Effector CD8-positive, alpha-beta T cell (primary cell): ENCODE measurements around the gene BCL3.
A peak's percentile ranks its signal among the peaks of the same experiment; 100 is the strongest.

Experiments
- DNase-seq: peaks from one replicate; lab custom pipeline; 2025; lab: John Stamatoyannopoulos, UW

Gene BCL3

DNA sequence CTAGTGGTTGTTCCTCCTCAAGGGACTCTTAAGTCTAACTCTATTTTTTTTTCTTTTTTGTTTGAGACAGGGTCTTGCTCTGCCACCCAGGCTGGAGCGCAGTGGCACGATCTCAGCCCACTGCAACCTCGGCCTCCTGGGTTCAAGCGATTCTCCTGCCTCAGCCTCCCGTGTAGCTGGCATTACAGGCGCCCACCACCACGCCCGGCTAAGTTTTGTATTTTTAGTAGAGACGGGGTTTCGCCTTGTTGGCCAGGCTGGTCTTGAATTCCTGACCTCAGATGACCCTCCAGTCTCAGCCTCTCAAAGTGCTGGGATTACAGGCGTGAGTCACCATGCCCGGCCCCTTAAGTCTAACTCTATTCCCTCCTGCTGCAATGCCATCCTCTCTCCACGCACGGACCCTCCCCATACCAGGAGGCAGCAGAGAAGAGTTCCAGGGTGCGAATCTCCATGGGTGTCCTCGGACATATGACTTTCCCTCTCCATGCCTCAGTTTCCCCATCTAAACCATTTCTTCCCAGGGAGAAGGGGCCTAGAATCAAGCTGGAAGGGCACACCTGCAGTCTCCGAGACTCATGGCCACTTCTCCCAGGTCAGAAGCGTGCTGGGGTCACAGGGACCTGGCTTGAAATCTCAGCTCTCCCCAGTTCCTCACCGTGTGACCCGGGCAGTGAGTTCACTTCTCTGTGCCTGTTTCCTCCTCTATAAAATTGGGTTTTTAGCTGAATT, 6.0 kb upstream of the BCL3 start:
- no peak for DNase-seq

DNA sequence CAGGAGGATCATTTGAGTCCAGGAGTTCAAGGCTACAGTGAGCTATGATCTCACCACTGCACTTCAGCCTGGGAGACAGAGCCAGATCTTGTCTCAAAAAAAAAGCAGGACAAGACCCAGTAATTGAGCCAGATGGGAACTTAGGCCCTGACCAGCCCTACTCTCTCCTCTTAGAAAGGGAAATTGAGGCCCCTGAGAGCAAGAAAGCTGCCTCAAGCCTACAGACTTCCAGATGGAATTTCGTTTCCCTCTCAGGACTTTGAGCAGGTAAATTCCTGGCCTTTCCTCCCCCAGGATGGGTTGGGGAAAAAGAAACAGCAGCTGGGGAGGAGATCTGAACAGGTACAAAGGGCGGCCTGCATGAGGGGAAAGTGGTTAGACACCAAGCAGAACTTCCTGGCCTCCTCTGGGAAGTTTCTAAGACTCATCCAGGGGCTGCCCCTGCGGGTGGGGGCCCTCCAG, 3.6 kb upstream of the BCL3 start:
- DNase-seq, result no peak

DNA sequence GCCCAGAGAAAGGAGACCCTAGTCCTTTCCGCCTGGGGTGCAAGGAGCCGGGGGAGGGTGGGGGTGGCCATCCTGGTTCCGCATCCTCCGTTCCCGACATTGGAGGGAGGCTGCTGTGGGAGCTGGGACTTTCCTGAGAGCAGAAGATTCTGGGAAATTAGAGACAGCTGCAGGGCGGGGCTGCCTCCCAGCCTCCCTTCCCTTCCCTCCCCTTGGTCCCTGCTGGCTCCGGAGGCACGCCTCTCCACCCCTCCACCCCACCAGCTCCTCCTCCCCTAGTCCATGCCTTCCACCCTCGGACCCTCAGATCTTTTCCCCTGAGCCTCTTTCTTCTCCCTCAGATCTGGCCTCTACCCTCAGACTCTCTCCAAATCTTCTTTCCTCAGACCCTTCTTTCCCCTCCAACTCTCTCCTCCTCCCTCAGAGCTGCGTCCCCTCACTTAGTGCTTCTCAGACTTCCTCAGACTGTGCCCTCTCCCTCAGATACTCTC, 3.1 kb upstream of the BCL3 start:
- DNase-seq, result no peak

DNA sequence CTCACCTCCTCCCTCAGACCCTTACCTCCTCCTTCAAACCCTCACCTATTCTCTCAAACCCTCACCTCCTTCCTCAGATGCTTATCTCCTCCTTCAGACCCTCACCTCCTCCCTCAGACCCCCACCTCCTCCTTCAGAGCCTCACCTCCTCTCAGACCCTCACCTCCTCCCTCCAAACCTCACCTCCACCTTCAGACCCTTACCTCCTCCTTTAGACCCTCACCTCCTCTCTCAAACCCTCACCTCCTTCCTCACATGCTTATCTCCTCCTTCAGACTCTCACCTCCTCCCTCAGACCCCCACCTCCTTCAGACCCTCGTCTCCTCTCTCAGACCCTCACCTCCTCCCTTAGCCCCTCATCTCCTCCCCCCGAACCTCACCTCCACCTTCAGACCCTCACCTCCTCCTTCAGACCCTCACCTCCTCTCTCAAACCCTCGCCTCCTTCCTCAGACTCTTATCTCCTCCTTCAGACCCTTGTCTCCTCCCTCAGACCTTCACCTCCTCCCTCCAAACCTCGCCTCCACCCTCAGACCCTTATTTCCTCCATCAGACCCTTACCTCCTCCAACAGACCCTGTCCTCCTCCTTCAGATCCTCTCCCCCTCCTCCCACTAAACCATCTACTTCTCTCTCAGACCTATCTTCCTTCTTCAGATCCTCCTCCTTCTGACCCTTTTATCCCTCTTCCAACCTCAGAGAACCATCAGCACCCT, 2.5 kb upstream of the BCL3 start:
- DNase-seq, result no peak

DNA sequence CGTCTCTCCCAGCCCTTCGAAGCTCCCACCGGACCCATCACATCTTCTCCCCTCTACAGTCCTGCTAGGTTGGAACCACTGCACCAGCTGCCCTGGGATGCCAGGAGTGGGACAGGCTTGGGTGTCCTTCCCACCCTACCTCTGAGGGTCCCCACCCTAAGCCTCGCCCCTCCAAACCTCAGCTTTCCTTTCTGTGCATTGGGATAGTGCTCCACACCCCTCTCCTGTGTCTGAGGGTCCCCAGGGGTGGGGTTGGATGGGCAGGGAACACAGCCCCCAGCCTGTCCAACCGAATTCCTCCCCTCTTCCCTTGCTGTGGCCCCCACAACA, 1.9 kb upstream of the BCL3 start:
- no peak for DNase-seq

DNA sequence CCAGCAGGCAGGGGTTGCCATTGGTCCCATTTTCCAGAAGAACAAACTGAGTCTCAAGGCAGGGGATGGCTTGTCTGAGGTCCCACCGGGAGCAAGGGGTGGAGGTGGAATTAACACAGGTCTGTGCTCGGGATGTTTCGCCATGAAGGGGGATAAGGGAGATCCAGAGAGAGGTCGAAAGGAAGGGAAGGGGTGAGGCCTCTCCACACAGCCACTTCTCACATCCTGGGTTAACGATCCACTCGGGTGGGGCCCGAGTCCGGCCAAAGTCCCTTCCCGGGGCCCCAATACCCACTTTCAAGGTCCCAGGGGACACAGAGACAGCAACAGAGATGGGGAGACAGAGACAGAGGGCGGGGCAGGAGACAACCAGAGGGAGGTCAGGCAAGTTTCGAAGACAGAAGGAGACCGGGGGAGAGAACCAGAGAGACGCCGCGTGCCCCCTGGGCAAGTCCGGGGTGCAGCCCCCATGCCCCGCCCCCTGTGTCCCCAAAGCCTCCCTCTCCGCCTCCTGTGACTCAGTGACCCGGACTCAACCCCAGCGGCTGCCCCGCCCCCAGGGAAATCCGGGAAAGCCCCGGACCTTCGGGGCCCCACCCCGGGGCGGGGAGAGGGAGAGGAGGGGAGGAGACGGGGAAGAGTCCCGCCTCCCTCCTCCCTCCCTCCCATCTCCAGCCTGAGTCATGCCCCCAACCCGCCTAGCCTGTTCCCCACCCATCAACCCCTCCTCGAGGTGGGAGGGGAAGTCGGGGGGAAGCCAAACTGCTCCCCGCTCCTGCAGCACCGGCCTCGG, 1.4 kb upstream of the BCL3 start:
- peak; percentile 89 for DNase-seq

DNA sequence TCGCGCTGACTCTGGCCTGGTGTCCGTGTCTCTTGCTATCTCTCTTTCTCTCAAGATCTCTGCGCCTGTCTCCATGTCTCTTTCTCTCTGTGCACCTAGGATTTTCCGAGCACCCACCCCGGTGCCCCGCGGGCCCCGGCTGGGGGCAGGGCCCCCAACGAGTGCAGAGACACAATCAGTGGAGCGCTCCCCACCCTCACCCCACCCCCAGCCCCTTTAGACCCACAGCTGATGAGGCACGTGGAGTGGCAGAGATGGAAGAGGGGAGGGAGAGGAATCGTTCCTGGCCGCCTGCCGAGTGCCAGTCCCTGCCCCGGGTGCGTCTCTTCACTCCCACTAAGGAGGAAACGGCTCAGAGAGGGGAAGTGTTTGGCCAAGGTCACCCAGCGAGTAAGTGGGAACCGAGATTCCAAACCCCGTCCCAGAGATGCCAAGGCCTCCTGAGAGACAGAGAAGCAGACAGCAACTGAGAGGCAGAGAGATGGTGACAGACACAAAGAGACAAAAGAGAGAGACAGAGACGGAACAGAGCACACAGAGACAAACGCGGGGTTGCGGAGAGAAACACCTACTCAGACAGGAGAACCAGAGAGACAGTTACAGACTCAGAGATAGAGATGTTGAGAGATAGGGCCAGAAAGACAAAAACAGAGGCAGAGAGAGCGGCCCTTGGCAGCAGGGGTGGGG, 626 bp upstream of the BCL3 start:
- no peak for DNase-seq

DNA sequence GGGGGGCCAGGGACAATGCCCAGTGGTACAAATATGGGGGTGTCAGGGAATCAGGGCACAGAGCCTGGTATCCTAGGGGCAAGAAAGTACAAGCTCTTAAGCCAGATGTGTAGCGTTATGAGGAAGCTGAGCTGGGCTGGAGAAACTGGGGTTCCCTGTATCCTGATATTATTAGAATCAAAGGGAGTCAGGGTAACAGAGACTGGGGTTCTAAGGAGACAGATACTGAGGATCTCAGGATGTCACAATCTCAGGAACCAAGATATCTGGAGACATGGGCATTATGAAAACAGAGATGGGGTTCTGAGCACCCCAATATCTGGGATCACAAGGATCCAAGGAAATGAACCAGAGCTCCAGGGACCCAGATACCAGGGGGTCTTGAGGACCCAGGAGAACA, 784 bp downstream of the BCL3 start:
- no peak for DNase-seq

DNA sequence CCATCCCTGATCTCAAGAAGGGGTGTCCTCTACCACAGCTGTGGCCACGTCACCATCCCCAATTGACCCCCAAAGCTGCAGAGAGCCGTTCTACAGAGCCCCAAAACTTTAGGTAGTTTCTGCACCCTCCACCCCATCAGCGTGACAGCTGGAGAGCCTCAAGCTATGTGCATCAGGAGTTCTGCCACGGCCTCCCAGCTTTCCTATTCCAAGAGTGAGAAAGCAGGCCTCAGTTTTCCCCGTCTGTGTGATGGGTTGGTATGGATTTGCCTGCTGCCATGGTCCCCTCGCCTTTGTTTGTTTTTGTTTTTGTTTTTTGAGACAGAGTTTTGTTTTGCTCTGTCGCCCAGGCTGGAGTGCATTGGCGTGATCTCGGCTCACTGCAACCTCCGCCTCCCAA, 1.5 kb downstream of the BCL3 start:
- no peak for DNase-seq

DNA sequence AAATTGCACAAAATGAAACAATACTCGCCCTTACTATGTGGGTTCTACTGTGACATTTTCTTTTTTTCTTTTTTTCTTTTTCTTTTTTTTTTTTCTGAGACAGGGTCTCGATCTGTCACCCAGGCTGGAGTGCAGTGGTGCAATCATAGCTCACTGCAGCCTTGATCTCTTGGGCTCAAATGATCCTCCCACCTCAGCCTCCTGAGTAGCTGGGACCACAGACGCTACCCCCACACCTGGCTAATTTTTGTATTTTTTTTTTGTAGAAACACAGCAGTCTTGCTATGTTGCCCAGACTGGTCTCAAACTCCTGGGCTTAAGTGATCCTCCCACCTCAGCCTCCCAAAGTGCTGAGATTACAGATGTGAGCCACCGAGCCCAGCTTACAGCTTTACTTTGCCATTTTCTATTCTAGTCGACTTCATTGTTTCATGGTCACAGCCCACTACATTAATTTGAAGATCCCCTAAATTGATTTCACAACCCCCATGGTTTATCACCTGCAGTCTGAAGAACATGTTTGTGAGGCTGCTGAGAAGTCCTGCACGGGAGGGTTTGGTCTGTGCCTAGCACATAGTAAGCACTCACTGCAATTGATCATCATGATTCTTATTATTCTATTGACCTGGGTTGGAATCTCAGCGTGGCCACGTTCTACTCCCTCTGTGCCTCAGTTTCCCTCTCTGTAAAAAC, 3.8 kb downstream of the BCL3 start:
- no peak for DNase-seq

DNA sequence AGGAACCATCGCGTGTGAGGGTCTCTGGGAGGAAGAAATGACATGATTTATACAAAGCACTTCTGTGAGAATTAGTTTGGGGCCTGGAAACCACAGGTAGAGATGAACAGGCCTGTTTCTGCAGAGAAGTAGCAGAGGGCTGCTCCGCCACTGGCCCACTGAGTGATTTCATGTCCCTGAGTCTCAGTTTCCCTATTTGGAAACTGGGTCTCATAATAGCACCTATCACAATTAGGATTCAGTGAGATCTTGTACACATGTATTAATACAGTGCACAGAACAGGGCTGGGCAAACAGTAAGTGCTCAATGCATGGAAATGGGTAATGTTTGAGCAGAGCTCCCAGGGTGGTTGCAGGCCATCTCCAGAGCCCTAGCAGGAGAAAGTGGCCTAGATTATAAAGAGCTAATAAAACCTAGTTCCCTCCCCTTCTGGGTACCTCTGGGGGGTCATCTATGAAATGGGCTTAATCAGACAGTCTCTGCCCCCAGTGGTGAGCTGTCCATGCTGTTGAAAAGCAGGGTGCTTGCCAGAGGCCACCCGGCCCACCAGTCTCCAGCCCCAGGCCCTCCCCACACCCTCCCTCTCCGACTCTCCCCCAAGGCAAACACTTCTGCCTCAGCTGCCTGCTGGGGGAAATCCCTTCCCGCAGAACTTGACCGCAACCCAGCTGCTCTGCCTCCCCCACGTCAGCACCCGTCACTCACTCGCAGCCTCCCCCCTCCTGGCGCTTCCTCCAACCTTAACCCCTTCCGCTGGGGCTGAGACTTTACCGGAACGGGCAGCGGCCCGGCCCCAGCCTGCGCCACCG, 4.5 kb downstream of the BCL3 start:
- DNase-seq, result peak; percentile 86

DNA sequence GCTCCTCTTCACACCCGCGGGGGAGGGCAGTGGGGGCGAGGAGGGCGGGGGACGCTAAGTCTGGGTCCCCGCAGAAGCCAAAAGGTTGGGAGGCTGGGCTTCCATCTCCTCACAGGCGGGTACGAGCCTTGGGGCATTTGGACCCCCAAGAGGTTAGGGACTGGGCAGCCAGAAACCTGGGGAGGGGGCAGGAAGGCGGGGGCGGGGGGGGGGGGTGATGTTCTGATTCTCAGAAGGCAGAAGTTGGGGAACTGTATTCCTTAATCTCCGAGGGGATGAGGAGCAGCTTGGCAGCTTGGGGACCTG, 5.1 kb downstream of the BCL3 start:
- peak; percentile 38 for DNase-seq

DNA sequence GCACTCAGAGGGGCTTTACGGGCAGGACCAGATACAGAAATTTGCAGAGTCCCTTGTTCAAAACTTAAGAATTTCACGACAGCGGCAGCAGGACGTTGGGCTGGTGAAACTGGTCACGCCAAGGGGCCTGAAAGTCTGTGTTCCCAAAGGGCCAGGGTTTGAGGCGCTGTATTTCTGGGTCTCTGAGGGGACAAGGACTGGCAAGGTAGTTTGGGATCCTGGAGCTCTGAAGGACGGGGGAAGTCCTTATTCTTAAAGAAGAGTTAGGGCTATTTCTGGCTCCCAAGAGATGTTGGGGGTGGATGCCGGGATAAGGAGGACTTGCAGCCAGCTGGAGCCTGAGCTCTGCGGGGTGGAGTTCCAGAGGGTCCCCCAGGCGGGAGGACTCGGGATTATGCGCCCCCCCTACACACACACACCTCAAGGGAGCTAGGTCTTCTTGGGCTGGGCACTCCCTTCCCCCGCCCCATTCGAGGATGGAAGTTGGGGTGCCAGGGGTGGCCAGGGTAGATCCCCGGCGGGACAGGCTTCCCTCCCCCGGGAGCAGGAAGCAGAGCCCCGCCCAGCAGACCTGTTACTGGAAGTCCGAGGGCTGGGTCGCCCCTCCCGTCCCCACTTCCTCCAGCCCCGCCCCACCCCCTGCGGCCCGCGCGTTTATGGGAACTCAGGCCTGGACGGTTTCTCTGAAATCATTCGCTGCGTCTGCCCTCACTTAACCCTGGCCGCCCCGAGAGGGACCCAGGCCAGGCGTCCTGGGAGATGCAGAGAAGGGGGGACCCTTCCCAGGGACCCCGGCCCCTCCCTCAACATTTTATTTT, 5.6 kb downstream of the BCL3 start:
- DNase-seq, result peak; percentile 36

DNA sequence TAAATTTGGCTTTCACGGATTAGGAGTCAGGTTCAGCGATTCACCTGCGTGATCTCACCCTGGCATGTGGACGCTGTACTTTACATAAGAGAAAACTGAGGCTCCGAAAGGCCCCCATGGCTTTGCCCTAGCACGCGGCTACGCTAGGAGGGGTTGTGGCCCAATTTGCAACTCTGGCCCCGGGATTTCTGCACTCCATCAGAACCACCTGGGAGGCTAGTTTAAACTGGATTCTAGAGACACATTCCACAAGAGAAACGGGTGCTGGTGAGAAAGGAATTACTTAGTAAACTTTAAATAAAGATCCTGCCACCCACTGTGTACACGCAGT, 6.2 kb downstream of the BCL3 start:
- DNase-seq, result no peak

DNA sequence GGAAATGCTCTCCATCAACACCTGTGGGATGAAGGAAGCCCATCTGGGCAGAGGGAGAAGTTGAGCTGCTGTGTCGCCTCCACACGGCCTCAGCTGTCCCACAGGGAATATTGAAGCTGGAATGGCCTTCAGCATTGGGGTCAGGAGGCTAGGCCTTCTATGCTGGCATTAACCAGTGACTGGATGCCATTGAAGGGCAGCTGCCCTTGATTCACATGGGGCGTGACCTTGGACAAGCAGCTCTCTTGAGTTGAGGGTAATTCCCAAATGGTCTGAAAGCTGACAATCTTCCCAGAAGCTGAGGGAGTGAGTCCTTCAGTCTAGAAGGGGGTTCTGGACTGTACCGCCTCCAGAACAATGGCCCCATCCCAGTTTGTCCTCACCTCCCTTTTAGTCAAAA, 6.7 kb downstream of the BCL3 start:
- DNase-seq, result no peak

DNA sequence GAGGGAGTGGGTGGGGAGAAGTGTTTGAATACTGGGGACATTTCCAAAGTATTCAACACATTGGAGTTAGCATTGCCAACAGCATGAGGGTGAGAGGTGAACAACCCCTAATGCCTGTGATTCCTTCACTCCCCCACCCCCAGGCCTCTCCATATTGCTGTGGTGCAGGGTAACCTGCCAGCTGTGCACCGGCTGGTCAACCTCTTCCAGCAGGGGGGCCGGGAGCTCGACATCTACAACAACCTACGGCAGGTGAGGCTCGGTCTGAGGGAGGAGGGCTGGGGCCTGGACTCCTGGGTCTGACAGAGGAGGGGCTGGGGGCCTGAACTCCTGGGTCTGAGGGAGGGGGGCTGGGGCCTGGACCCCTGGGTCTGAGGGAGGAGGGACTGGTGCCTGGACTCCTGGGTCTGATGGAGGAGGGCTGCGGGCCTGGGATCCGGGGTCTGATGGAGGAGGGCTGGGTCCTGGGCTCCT, 7.6 kb downstream of the BCL3 start:
- DNase-seq, result no peak

DNA sequence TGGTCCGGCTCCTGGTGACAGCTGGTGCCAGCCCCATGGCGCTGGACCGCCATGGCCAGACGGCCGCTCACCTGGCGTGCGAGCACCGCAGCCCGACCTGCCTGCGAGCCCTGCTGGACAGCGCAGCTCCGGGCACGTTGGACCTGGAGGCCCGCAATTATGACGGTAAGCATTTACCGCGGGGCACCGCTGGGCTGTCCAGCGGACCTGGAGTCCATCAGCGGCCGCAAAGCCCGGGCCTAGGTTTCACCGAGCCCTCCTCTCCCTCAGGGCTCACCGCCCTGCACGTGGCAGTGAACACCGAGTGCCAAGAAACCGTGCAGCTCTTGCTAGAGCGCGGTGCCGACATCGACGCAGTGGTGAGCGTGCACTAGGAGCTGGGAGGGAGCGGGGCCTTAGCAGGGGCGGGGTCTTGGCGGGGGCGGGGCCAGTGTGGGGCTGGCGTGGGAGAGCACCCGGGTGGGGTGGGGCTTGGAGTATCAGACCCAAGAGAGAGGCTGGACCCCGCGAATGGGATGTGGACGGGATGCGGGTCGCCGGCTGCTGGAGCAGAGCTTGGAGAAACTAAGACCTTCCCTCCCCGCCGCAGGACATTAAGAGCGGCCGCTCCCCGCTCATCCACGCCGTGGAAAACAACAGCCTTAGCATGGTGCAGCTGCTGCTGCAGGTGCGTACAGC, 8.7 kb downstream of the BCL3 start:
- DNase-seq, result no peak

DNA sequence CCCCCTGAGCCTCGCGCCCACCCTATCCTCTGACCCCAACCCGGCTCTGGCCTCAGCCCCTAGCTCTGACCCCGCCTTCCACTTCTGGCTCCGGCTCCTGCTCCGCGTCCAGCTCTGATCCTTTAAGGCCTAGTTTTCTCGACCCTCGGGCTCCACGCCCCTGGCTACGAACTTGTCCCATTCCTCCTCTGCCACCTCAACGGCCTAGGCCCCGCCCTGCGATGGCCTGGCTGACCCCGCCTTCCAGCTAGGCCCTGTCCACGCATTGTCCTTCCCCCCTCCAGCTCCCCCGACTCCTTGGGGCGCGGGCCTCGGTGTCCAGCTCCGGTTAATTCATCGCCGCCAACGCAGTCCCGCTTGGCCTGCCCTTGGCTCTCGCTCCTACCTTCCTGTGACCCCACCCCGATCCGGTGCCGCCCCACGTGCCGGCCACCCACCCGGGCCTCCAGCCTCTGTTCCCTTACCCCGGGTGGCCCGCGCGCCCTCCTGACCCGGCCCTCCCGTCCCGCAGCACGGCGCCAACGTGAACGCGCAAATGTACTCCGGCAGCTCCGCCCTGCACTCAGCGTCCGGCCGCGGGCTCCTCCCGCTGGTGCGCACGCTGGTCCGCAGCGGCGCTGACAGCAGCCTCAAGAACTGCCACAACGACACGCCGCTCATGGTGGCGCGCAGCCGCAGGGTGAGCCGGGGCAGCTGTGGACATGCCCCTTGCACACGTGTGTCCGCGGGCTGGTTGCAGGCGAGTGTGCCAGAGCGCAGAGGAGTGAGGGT, 9.4 kb downstream of the BCL3 start:
- DNase-seq, result no peak

DNA sequence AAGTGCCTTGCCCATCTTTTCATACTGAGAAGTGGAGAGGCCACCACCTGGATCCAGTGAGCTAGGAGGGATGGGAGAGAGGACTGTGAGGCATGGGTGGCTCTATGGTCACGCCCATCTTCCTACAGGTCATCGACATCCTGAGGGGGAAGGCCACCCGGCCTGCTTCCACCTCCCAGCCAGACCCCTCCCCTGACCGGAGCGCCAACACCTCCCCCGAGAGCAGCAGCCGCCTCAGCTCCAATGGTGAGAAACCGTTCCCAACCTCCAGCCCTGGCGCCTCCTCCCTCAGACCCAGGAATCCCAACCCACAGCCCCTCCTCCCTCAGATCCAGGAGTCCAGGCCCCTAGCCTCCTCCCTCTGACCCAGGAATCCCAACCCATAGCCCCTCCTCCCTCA, 10.1 kb downstream of the BCL3 start:
- no peak for DNase-seq
